HG02943 (cell line): ENCODE measurements around the gene STAC2.

Experiments used
- ATAC-seq: cut with Tn5 transposase; IDR thresholded peaks from one replicate; pipeline ENCODE4 v1.9.1; 2021; ENCODE audit warnings: mild to moderate bottlenecking, low read depth, moderate library complexity; ENCODE audit not compliant: unreplicated experiment

Gene STAC2

DNA sequence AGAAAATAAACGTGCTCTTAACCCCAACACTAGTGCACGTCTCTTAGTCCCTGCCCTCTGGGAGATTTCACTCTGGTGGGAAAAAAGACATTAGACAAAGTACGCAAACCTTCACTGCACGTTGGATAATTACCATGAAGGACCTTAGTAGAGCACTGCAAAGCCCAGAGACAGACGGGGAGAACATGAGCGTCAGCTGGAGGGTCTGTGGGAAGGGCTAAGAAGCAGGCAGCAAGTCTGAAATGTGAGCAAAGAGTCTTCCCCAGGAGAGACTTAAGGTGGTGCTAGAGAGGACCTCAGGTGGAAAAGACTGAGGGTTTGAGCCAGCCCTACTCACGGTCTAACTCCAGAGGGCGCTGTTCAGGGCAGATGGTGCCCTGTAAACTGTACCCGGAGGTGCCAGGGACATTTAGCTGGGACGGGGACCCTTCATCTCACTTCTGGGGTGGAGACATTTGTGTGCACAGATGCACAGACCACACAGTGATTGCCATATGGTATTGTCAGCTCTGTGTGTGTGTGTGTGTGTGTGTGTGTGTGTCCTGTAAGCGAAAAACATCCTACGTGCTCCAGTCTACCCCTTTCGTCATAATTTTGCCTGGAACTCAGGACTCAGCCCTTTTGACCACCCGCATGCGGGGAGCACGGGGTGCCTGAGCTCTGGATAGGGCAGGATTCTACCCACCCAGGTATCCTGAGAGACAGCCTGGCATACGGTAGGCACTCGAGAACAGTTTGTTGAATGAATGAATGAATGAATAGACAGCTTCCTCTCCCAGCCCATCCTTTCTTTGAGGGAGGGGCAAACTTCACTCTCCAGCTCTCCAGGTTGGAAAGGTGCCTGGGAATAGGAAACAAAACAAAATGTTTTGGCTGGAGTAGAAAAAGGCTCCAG lies 10.1 kb upstream of the STAC2 start:
- no peak for ATAC-seq

DNA sequence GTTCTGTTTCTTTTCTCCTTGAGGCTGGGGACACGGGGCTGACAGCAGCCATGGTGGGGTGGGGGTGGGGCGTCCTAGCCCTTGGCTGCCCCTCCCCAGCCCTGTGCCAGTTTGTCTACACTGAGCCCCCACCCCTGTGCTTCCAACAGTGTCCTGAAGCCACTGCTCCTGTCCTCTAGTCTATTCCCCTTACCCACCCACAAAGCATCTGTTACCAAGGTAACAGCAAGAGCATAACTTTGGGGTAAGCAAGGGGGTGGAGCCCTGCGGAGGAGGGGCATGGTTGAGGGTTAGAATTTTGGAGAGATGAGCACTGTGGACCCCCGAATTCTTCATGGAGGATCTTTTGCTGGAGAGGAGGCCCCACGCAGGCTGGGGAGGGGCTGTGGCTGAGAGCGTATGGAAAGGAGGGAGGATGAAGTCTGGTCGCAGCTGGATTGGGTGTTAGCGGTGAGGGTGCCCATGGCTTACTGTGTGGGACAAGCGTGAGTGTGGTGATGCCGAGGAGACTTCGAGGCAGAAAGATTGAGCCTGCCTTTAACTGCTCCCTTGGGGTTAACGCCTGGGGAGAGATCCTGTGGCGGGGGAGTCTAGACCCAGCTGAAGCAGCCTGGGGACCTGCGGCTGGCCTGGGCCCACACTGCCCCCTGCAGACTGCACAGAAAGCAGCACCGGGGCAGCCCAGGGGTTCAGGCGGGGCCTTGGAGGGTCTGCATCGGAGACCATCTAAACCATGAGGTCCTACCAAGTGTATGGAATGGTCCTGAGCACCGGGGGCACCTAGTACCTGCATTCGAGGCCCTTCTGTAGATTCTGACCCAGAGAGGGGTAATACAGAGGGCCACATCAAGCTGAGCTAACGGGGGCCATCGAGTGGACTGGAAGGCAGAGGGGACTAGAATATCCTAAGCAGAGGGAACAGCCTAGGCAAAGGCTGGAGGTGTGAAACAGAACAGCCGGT lies 6.1 kb upstream of the STAC2 start:
- no peak for ATAC-seq

DNA sequence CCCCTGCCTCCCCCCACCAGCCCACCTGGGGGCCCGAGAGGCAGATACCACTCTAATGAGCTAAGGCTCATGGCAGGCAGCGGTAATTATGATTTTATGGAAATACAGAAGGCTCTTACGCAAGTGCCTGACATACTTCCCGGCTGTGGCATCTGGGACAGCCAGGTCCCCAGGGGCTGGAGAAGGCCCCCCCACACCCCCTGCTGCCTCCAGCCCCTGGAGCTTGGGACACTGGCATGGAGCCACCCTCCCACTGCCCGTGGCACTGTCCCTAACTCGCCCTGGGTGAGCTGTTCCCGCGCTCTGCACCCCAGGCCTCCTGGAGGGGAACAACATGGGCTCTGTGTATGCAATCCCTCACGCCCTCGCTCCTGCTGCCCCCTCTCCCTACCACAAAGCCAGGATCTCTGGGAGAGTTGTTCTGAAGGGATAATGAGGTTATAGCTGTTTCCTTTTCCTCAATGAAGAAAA lies 5.4 kb upstream of the STAC2 start:
- no peak for ATAC-seq

- ATAC-seq, result no peak
These were observed 4.6 kb upstream of the STAC2 start for GRCh38 chr17:39230361-39230760.

GRCh38 chr17:39229274-39229913 lies 3.6 kb upstream of the STAC2 start:
- no peak for ATAC-seq

DNA sequence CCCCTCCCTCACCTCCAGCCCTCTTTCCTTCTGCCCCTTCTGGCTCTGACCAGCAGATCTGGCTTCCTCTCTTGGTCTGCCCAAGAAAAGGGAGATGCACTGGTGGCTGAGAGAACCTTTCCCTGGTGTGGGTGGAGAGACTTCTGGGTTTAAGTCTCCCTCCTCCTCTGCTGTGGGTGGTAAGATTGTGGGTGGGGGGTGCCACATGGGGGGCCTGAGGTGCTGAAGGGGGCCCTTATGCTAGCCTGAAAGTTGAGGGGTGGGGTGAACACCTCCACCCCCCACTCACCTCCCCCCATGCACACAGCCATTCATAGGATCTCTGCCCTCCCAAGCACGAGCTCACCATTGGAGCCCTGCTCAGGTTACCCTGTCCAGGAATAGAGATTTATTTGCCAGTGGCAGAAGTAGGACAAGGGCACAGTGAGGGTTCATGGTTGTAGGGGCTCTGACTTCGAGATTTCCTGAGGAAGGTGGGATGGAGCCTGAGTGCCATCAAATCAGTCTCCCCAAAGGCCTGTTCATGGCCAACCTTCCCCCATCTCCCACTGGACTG lies 1.7 kb upstream of the STAC2 start:
- no peak for ATAC-seq

DNA sequence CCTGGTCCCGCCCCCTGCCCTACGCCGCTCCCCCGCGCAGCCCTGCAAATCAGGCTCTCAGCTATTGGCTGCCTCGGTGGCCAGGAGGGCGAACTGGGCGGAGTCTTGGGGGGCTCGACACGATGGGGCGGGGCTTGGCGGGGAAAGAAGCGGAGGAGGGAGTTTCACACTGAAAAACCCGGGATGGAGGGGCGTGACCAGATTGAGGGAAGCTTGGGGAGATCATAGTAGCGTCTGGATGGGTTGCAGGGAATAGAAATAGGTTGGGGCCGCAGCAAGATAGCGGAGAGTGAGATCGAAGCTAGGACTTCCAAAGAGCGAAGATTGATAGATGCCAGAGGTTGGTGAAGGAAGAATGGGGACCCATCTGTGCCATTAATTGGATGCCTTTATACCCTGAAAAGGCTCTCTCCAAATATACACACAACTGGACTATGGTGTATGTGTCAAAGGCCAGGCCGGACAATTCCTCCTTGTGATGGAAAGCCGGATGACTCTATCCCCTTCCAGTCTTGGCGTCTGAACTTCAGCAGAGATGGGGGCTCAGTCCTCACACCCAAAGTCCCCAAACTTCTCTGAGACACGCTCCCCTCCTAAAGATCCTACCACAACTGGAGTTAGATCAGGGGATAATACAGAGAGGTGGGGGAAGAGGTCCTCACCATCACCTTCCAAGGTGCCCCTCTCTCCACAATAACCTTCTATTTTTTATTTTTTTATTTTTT lies 376 bp upstream of the STAC2 start:
- ATAC-seq, result no peak

- ATAC-seq, result no peak
These were observed 902 bp downstream of the STAC2 start for GRCh38 chr17:39224778-39225307.

- ATAC-seq, result no peak
These were observed 1.6 kb downstream of the STAC2 start for GRCh38 chr17:39223907-39224777.

- ATAC-seq, result no peak
These were observed 2.6 kb downstream of the STAC2 start for GRCh38 chr17:39222866-39223834.

DNA sequence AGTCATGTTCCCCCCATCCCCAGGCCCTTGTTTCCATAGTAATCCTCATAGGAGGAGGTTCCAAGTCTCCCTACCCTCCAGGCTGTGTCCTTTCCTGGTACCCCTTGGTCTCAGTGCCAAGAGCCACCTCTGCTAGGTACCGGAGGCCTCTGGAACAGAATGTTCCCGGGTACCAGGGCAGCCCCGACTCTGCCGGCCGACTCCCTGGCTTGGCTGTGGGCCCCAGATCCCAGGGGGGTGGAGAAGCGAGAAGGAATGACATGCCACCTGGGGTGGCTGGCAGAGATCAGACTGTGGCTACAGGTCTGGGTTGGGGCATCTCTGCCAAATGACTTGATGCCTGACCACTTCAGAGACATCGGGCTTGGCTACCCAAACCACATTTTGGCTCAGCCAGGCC lies 3.6 kb downstream of the STAC2 start:
- ATAC-seq, result no peak

DNA sequence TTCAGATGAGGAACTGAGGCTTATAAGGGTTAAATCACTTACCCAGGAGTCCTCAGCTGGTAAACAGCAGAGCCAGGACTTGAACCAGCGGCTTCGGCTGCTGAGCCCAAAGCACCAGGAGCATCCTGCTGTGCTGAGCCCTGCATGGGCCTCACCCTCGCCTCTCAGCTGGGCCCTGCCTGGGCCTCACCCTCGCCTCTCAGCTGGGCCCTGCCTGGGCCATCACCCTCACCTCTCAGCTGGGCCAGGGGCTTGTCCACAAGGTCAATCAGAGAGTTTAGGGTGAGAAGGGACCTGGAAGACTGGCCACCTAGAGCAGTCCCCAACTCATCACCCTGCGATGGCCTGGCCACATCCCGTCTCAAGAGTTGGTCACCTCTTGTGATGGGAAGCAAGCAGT lies 4.2 kb downstream of the STAC2 start:
- ATAC-seq, result no peak

- no peak for ATAC-seq
These were observed 6.0 kb downstream of the STAC2 start for GRCh38 chr17:39219647-39220154.

DNA sequence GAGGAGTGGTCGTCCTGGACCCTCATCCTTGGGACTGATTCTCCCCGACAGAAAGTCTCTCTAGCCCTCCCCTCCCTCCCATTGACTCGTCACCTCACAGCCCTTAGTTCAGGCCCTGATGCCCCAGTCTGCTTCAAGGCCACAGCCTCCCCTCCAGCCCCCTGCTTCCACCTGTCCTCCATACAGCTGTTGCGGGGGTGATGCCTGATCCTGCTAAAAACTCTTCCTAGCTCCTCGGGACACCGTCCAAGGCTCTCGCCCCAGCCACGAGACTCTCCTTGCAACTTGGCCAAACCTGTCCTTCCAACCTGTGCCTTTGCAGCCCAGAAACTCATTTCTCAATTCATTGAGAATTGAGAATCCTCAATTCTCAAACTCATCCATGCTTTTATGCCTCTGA lies 6.8 kb downstream of the STAC2 start:
- ATAC-seq, result no peak

DNA sequence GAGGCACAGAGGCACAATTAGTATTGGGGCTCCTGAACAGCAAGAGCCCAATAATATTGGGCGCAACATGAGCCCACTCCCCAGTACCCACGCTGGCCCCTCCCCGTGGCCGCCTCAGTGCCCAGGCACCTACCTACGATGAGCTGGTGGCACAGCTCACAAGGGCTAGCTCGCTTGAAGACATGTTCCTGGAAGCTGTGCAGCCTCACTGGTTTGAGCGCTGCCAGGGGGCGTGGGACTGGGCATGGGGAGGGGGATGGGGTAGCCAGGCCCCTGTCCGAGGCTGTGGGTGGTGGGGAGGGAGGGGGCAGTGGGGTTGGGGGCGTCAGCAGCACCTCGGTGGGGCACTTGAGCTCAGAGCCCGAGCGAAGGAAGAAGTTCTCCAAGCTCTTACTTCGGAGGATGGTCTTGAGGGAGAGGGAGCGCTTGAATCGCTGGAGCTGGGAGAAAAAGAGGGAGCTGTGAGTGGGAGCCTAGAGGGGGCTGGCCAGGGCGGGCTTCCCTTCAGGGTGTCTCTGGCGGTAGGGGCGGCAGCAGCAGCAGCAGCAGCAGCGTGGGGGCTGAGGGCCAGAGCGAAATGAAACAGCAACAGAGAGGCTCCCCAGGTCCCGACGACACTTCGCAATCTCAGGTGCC lies 7.9 kb downstream of the STAC2 start:
- ATAC-seq, result no peak

GRCh38 chr17:39213852-39214251 lies 11.9 kb downstream of the STAC2 start:
- no peak for ATAC-seq
